Endothelial cell of umbilical vein (primary cell): Measurements from ENCODE around the gene JADE3. TPM values are rescaled to one million over a fixed set of nuclear protein-coding genes. Genes with fewer than 3 reads are reported as not detected.

Experiments
- BruUV-seq: library from RNA; stranded (reverse); fragments of 400-500 nt; replicated peaks from 2 replicates; lab custom pipeline; 2021; lab: Mats Ljungman, UMichigan
- CTCF ChIA-PET: fragments of 300-600, 350-600 bp; sonication (Branson Sonifier 250); formaldehyde crosslinking; loops from one replicate; lab custom pipeline; 2021; ENCODE audit warnings: antibody characterized with exemption, inconsistent platforms; lab: Charles Lee
- POLR2A ChIA-PET: fragments of 300-600, 350-600 bp; sonication (Branson Sonifier 250); formaldehyde crosslinking; loops from one replicate; lab custom pipeline; 2021; ENCODE audit warnings: antibody characterized with exemption, inconsistent platforms; lab: Charles Lee
- DNase-seq: peaks from one replicate; pipeline ENCODE4 v3.0.0-alpha.2; 2011; ENCODE audit warnings: low read depth, low spot score
- FAIRE-seq: peaks from 2 replicates; lab custom pipeline; 2011; peaks lifted over from hg19 to GRCh38; lab: Jason Lieb, UNC
- H2AFZ ChIP-seq: 2 replicates; pipeline ENCODE4 v1.6.0; 2012; ENCODE audit warnings: low read depth, low read length, control low read depth, inconsistent platforms
- H3K27ac ChIP-seq: 2 replicates; pipeline ENCODE4 v1.5.1; 2011; ENCODE audit warnings: low read depth, mild to moderate bottlenecking, control low read depth, low read length, moderate library complexity; ENCODE audit not compliant: insufficient read depth
- H3K27me3 ChIP-seq, 2 experiments: 2 replicates each; pipeline versions ENCODE4 v1.6.0 to v1.6.1; 2011; ENCODE audit warnings: low read length in 2 of 2, mixed read lengths in 1 of 2; ENCODE audit not compliant: control insufficient read depth in 2 of 2, insufficient read depth in 2 of 2
- H3K36me3 ChIP-seq, 2 experiments: 2 replicates in 1 of 2; 3 replicates in 1 of 2; pipeline ENCODE4 v1.5.1; 2011; ENCODE audit warnings: low read length in 2 of 2, mild to moderate bottlenecking in 1 of 2, moderate library complexity in 1 of 2; ENCODE audit not compliant: control insufficient read depth in 2 of 2, insufficient read depth in 2 of 2; ENCODE audit errors: extremely low read depth in 1 of 2
- H3K4me1 ChIP-seq: 3 replicates; pipeline ENCODE4 v1.5.1; 2011; ENCODE audit warnings: mild to moderate bottlenecking, low read length; ENCODE audit not compliant: control insufficient read depth, insufficient read depth; ENCODE audit errors: extremely low read depth
- H3K4me2 ChIP-seq: 2 replicates; pipeline ENCODE4 v1.6.1; 2011; ENCODE audit warnings: low read length, control low read depth, mixed read lengths; ENCODE audit not compliant: insufficient read depth
- H3K4me3 ChIP-seq, 3 experiments: fragments of 200-600 bp in 1 of 3; sonication (generic), shearing (Covaris generic) in 1 of 3; replicated peaks in 1 of 3; 2 replicates each; pipeline ENCODE4 v1.5.1; 2011 to 2016; ENCODE audit warnings: control low read depth in 3 of 3, low read length in 3 of 3, mild to moderate bottlenecking in 2 of 3, inconsistent platforms in 1 of 3, low read depth in 1 of 3, moderate library complexity in 1 of 3; ENCODE audit not compliant: insufficient read depth in 1 of 3
- H3K79me2 ChIP-seq: 2 replicates; pipeline ENCODE4 v1.6.0; 2012; ENCODE audit warnings: low read length, inconsistent platforms; ENCODE audit not compliant: control insufficient read depth, insufficient read depth
- H3K9ac ChIP-seq: replicated peaks from 2 replicates; pipeline ENCODE3; 2011; ENCODE audit warnings: low read length, control low read depth; ENCODE audit not compliant: insufficient read depth; ENCODE audit errors: extremely low read depth
- H3K9me1 ChIP-seq: replicated peaks from 3 replicates; pipeline ENCODE4 v1.6.0; 2011; ENCODE audit warnings: mild to moderate bottlenecking, low read length; ENCODE audit not compliant: control insufficient read depth, insufficient read depth; ENCODE audit errors: extremely low read depth
- H3K9me3 ChIP-seq: replicated peaks from 2 replicates; pipeline ENCODE4 v1.5.1; 2012; ENCODE audit warnings: low read length, inconsistent platforms; ENCODE audit not compliant: control insufficient read depth, insufficient read depth
- H4K20me1 ChIP-seq: replicated peaks from 2 replicates; pipeline ENCODE3; 2011; ENCODE audit warnings: mild to moderate bottlenecking, low read length; ENCODE audit not compliant: control insufficient read depth, insufficient read depth; ENCODE audit errors: extremely low read depth
- EZH2 ChIP-seq: IDR thresholded peaks from 2 replicates; pipeline ENCODE4 v1.6.1; 2012; ENCODE audit warnings: borderline replicate concordance, low read depth, mild to moderate bottlenecking, moderate library complexity, low read length, inconsistent platforms; ENCODE audit not compliant: severe bottlenecking
- FOS ChIP-seq: IDR thresholded peaks from 2 replicates; pipeline ENCODE4 v1.6.1; 2011; ENCODE audit warnings: mild to moderate bottlenecking, low read length, moderate library complexity, borderline replicate concordance; ENCODE audit not compliant: insufficient read depth
- GATA2 ChIP-seq: IDR thresholded peaks from 2 replicates; pipeline ENCODE4 v1.7.0; 2011; ENCODE audit warnings: low read depth, mild to moderate bottlenecking, moderate library complexity, mixed read lengths, low read length; ENCODE audit not compliant: insufficient read length, insufficient read depth
- JUN ChIP-seq: IDR thresholded peaks from 2 replicates; pipeline ENCODE4 v1.6.1; 2011; ENCODE audit warnings: borderline replicate concordance, low read depth; ENCODE audit not compliant: insufficient read length, insufficient read depth
- MYC ChIP-seq: IDR thresholded peaks from one replicate; pipeline ENCODE4 v1.6.1; 2011; ENCODE audit warnings: mild to moderate bottlenecking, low read depth, low read length
- POLR2A ChIP-seq: IDR thresholded peaks from 2 replicates; pipeline ENCODE4 v1.6.1; 2012; ENCODE audit warnings: low read depth, mild to moderate bottlenecking, control low read depth, low read length
- POLR2AphosphoS5 ChIP-seq: IDR thresholded peaks from 2 replicates; pipeline ENCODE4 v1.6.1; 2012; ENCODE audit warnings: low read depth, mild to moderate bottlenecking, control low read depth, low read length, moderate library complexity; ENCODE audit not compliant: insufficient read depth
- dilution Hi-C: fragments of 300-500 bp; cut with MboI; formaldehyde crosslinking; loops from one replicate; pipeline ENCODE4 v1.15.0; 2019; ENCODE audit warnings: low sequenced_read_pairs; ENCODE audit not compliant: extremely low pct_ligation_motif_present
- intact Hi-C: fragments of 100-400 bp; cut with micrococcal nuclease; formaldehyde crosslinking; loops from one replicate; pipeline ENCODE4 v1.10.0; 2022
- polyA plus RNA-seq, 4 experiments: library from polyadenylated mRNA; depleted of rRNA in 3 of 4; stranded (reverse) in 3 of 4; unstranded in 1 of 4; fragments of >200 nt; gene quantifications; 2 replicates each; pipeline versions ENCODE4 v1.2.1 to v1.2.3, GENCODE V29; 2011 to 2012; ENCODE audit warnings: missing spikeins in 1 of 4
- total RNA-seq: library from RNA; stranded (reverse); gene quantifications from 2 replicates; pipeline ENCODE4 v1.2.3, GENCODE V29; 2021
- TF ChIP-seq, protein P1 (sequence below), 2 donors: IDR thresholded peaks; 1 replicate in 1 of 2; 2 replicates in 1 of 2; pipeline ENCODE4 v1.5.1; 2011; ENCODE audit warnings: low read length in 2 of 2, mild to moderate bottlenecking in 2 of 2, moderate library complexity in 2 of 2, control low read depth in 1 of 2, inconsistent platforms in 1 of 2, low read depth in 1 of 2; ENCODE audit not compliant: insufficient read depth in 1 of 2; ENCODE audit errors: extremely low read depth in 1 of 2
- TF ChIP-seq, protein P2 (sequence below): IDR thresholded peaks from 2 replicates; pipeline ENCODE4 v1.6.1; 2011; ENCODE audit not compliant: insufficient read depth, insufficient read length

The JADE3 gene
- total and polyA plus RNA-seq, 2 donors (not counting 3 experiments of a cell fraction or from before 2014, with no cell fraction given) = 4.9 to 18.4 TPM

DNA sequence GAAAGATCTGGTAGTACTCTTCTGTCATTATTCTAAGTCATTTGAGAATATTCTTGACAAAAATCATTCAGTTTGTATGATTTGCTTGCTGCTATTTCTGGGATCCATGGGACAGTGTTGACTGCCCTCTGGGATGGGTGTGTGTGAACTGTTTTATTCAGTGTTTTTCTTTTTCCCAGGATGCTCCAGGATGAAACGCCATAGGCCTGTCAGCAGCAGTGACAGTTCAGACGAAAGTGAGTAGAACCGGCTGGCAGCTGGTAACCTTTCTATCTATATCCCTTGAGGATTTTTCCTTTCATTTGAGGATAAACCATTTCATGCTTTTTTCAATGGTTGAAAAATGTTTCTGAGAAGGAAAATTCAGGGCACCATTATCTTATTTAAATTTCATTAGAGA, 72.5 kb downstream of the JADE3 start:
- DNase-seq = no peak
- no peaks in the 10 kb centered on the region for H3K79me2 ChIP-seq
- H4K20me1 ChIP-seq = no peaks in the 10 kb centered on the region
- peaks cover under 1% of the 10 kb centered on the region for H3K4me1 ChIP-seq
- H2AFZ ChIP-seq = no peak overlapping the region
- H3K9ac ChIP-seq = no peak overlapping the region
- intact Hi-C loops = no loop called here
- dilution Hi-C loops = no loop called here
- H3K9me1 ChIP-seq = no peaks in the 10 kb centered on the region
- BruUV-seq = no TSS peak
- H3K9me3 ChIP-seq = no peaks in the 10 kb centered on the region
- H3K4me2 ChIP-seq = no peak overlapping the region
- no peaks in the 10 kb centered on the region for H3K27me3 ChIP-seq
- ChIA-PET POLR2A (no interaction called here), CTCF (interaction anchor here (1.2 kb wide), 1 partner anchor 80 kb away, joined by 6 read pairs; no protein-coding TSS in a partner anchor)
- no peak for TF ChIP-seq POLR2A
- no peak for TF ChIP-seq EZH2
- no peak for TF ChIP-seq JUN
- TF ChIP-seq GATA2 = no peak
- no peak for TF ChIP-seq MYC
- TF ChIP-seq, protein P1, sequence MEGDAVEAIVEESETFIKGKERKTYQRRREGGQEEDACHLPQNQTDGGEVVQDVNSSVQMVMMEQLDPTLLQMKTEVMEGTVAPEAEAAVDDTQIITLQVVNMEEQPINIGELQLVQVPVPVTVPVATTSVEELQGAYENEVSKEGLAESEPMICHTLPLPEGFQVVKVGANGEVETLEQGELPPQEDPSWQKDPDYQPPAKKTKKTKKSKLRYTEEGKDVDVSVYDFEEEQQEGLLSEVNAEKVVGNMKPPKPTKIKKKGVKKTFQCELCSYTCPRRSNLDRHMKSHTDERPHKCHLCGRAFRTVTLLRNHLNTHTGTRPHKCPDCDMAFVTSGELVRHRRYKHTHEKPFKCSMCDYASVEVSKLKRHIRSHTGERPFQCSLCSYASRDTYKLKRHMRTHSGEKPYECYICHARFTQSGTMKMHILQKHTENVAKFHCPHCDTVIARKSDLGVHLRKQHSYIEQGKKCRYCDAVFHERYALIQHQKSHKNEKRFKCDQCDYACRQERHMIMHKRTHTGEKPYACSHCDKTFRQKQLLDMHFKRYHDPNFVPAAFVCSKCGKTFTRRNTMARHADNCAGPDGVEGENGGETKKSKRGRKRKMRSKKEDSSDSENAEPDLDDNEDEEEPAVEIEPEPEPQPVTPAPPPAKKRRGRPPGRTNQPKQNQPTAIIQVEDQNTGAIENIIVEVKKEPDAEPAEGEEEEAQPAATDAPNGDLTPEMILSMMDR (IDR thresholded peaks at IDR 0.05; ENCODE audit: extremely low read depth in 1 of 2, insufficient read depth in 1 of 2, low read depth in 1 of 2, low read length in 2 of 2) = no peak
- TF ChIP-seq, protein P2, sequence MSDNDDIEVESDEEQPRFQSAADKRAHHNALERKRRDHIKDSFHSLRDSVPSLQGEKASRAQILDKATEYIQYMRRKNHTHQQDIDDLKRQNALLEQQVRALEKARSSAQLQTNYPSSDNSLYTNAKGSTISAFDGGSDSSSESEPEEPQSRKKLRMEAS = no peak
- TF ChIP-seq FOS = no peak
- no peak for TF ChIP-seq POLR2AphosphoS5
- no peak for FAIRE-seq
- H3K27ac ChIP-seq = no peak overlapping the region
- no peak overlapping the region for H3K4me3 ChIP-seq
- no peaks in the 10 kb centered on the region for H3K36me3 ChIP-seq
